SK-N-MC (cell line): ENCODE results near the gene C1QTNF8.

Experiments
- EZH2 ChIP-seq: fragments of 200-600 bp; sonication (generic); IDR thresholded peaks from one replicate; pipeline ENCODE4 v1.6.1; 2017; ENCODE audit warnings: antibody characterized with exemption
- POLR2AphosphoS5 ChIP-seq: IDR thresholded peaks from 2 replicates; pipeline ENCODE4 v1.6.1; 2012; ENCODE audit warnings: mild to moderate bottlenecking, low read depth, low read length, borderline replicate concordance

- no peak for TF ChIP-seq EZH2
- TF ChIP-seq POLR2AphosphoS5, result no peak
These were observed 21.9 kb upstream of the C1QTNF8 start for GRCh38 chr16:1117926-1118325.
